Right atrium auricular region (tissue), 2 donors: Measurements from ENCODE around the gene DHX38. TPM values are rescaled to one million over a fixed set of nuclear protein-coding genes. Genes with fewer than 3 reads are reported as not detected.

ENCODE experiments used
- DNase-seq: peaks from one replicate; pipeline ENCODE4 v3.0.0-alpha.2; 2019; ENCODE audit warnings: low spot score
- H3K27ac ChIP-seq, 2 donors: fragments of 200-600 bp; sonication (generic); 1 replicate in 1 of 2; 2 replicates in 1 of 2; pipeline ENCODE4 v1.5.1; 2016 to 2019
- H3K27me3 ChIP-seq, 2 donors: fragments of 200-600 bp; sonication (generic); one replicate each; pipeline versions ENCODE4 v1.5.1 to v1.6.0; 2017 to 2019
- H3K36me3 ChIP-seq: fragments of 200-600 bp; sonication (generic); one replicate; pipeline ENCODE4 v1.5.1; 2016
- H3K4me1 ChIP-seq, 2 donors: fragments of 200-600 bp; sonication (generic); one replicate each; pipeline versions ENCODE4 v1.5.1 to v1.6.0; 2017 to 2019
- H3K4me3 ChIP-seq, 2 donors: fragments of 200-600 bp; sonication (generic); 1 replicate in 1 of 2; 2 replicates in 1 of 2; pipeline ENCODE4 v1.5.1; 2017 to 2019; ENCODE audit warnings: mild to moderate bottlenecking in 1 of 2, moderate library complexity in 1 of 2
- H3K9me3 ChIP-seq, 2 donors: fragments of 200-600 bp; sonication (generic); one replicate each; pipeline ENCODE4 v1.5.1; 2019
- CTCF ChIP-seq, 2 donors: fragments of 200-600 bp; sonication (generic); IDR thresholded peaks; one replicate each; pipeline ENCODE4 v1.5.1; 2019; ENCODE audit warnings: antibody characterized with exemption in 2 of 2
- total RNA-seq, 2 donors: library from RNA; depleted of rRNA; stranded (reverse); fragments of >200 nt; gene quantifications; one replicate each; pipeline ENCODE4 v1.1.0, GENCODE V29; 2016

DHX38 gene
- total RNA-seq, 2 donors from 2014 or later, result 34.4 to 41.6 TPM

- H3K36me3 ChIP-seq, result peaks cover 43% of the 10 kb centered on the region
- no peaks in the 10 kb centered on the region for H3K27me3 ChIP-seq
- H3K4me1 ChIP-seq, result peaks cover 0 to 12% of the 10 kb centered on the region in 2 donors
- TF ChIP-seq CTCF (IDR thresholded peaks at IDR 0.05), result no peak
- H3K9me3 ChIP-seq, result peaks cover 0 to 8% of the 10 kb centered on the region in 2 donors
- no peak for DNase-seq
- no peak overlapping the region for H3K27ac ChIP-seq
- no peak overlapping the region for H3K4me3 ChIP-seq
Observed at GRCh38 chr16:72083778-72084404, 9.8 kb upstream of the DHX38 start.

DNA sequence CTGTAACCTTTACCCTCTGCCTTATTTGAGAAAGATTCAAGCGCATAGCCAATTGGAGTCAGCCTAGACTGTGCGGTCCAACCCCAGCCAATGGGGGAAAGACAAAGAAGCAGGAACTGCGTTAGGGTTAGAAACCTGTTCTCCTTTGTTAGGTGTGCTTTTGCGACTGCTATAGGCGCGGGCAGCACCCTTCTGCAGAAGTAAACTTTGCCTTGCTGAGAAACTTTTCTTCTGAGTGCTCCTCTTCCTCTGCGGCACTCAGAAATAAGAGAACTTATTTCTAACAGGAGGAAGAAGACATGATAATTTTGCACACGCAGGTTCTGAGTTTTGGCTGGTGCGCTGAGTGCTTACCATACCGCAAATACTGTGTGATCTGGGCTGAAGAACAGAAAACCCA is 9.2 kb upstream of the DHX38 start:
- H3K27ac ChIP-seq, result peak overlapping the region in 1 of 2 donors; percentile 37
- TF ChIP-seq CTCF (IDR thresholded peaks at IDR 0.05), result no peak
- H3K36me3 ChIP-seq, result peaks cover 49% of the 10 kb centered on the region
- H3K9me3 ChIP-seq, result peaks cover 0 to 8% of the 10 kb centered on the region in 2 donors
- H3K27me3 ChIP-seq, result no peaks in the 10 kb centered on the region
- no peak for DNase-seq
- H3K4me3 ChIP-seq, result no peak overlapping the region
- peaks cover 0 to 12% of the 10 kb centered on the region in 2 donors for H3K4me1 ChIP-seq

DNA sequence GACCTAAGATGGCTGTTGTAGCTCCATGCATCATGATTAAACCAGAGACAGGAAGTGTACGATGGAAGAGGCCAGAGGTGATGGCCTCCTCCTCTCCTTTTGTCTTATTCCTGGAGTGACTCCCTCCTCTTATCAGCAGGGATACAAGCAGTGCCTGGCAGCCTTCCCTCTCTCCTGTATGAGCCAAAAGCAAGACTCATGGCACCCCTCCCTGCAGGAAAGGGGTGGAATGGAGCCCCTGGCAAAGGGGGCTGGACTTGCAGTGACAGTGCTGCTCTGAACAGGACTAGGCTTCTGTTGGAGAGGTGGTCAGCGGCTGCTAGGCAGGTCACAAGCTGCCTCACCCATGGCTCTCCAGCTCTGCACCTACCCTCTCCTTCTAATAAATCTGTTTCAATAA is 8.6 kb upstream of the DHX38 start:
- H3K36me3 ChIP-seq, result peaks cover 55% of the 10 kb centered on the region
- peaks cover 0 to 8% of the 10 kb centered on the region in 2 donors for H3K9me3 ChIP-seq
- H3K4me1 ChIP-seq, result peaks cover 0 to 12% of the 10 kb centered on the region in 2 donors
- no peaks in the 10 kb centered on the region for H3K27me3 ChIP-seq
- peak overlapping the region in 1 of 2 donors; percentile 45 for H3K27ac ChIP-seq
- DNase-seq, result no peak
- no peak for TF ChIP-seq CTCF (IDR thresholded peaks at IDR 0.05)
- no peak overlapping the region for H3K4me3 ChIP-seq

DNA sequence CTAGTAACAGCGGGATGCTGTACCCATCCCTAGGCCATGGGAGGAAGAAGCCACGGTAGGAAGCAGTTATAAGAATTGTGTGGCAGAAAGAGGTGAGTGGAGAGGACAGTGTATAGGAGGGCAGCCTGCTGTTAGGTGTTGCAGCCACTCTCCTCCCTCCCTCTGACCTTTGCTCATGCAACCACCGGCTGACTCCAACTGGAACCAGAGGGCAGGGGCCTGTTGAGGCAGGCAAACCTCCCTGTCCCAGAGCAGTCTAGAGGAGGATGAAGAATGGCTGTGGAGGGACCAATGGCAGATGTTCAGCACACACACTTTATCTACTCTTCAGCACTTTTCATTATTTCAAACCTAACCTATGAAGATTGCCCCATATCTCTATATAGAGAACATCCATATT is 2.4 kb upstream of the DHX38 start:
- Histone ChIP-seq H3K27ac (no peak overlapping the region), H3K27me3 (no peaks in the 10 kb centered on the region), H3K9me3 (no peaks in the 10 kb centered on the region), H3K4me3 (no peak overlapping the region), H3K4me1 (peaks cover 0 to 35% of the 10 kb centered on the region in 2 donors), H3K36me3 (peaks cover 44% of the 10 kb centered on the region)
- DNase-seq, result no peak
- TF ChIP-seq CTCF (IDR thresholded peaks at IDR 0.05), result no peak

GRCh38 chr16:72092832-72093447 is 707 bp upstream of the DHX38 start:
- H3K9me3 ChIP-seq, result no peaks in the 10 kb centered on the region
- no peaks in the 10 kb centered on the region for H3K27me3 ChIP-seq
- peaks cover 0 to 35% of the 10 kb centered on the region in 2 donors for H3K4me1 ChIP-seq
- TF ChIP-seq CTCF (IDR thresholded peaks at IDR 0.05), result no peak
- H3K27ac ChIP-seq, result peak overlapping the region; percentile 81 to 86
- H3K36me3 ChIP-seq, result peaks cover 44% of the 10 kb centered on the region
- no peak for DNase-seq
- peak overlapping the region; percentile 88 to 91 for H3K4me3 ChIP-seq
